Inflammatory macrophage treated with lipopolysaccharide for 4 hours (primary cell): ENCODE results near the gene DAG1.

Source experiments
- DNase-seq: peaks from one replicate; pipeline ENCODE4 v3.0.0-alpha.2; 2020

Gene DAG1

GRCh38 chr3:49556500-49557275 lies 86.6 kb downstream of the DAG1 start:
- DNase-seq, result no peak

- no peak for DNase-seq
These were observed 93.0 kb downstream of the DAG1 start for GRCh38 chr3:49563040-49563578.

- no peak for DNase-seq
These were observed 93.7 kb downstream of the DAG1 start for GRCh38 chr3:49563766-49564165.

GRCh38 chr3:49566312-49566711 lies 96.2 kb downstream of the DAG1 start:
- peak; percentile 3 for DNase-seq

GRCh38 chr3:49567406-49567805 lies 97.3 kb downstream of the DAG1 start:
- no peak for DNase-seq

GRCh38 chr3:49568965-49569364 lies 98.9 kb downstream of the DAG1 start:
- DNase-seq, result no peak

- DNase-seq, result no peak
These were observed 100.1 kb downstream of the DAG1 start for GRCh38 chr3:49570028-49570654.

GRCh38 chr3:49582177-49582576 lies 112.1 kb downstream of the DAG1 start:
- no peak for DNase-seq
